Liver (tissue), 9 donors: Measurements from ENCODE around the gene TRIM71. TPM values are rescaled to one million over a fixed set of nuclear protein-coding genes. Genes with fewer than 3 reads are reported as not detected.

Experiments
- DNase-seq: peaks from one replicate; pipeline ENCODE4 v3.0.0-alpha.2; 2017; ENCODE audit warnings: low spot score
- H3K27ac ChIP-seq, 2 donors: one replicate each; pipeline ENCODE4 v1.7.0; 2013; ENCODE audit warnings: inconsistent platforms in 2 of 2, low read length in 2 of 2, control low read depth in 1 of 2, low read depth in 1 of 2, mild to moderate bottlenecking in 1 of 2
- H3K27me3 ChIP-seq, 4 donors: one replicate each; pipeline versions ENCODE4 v1.6.1 to v1.7.0; 2013; ENCODE audit warnings: low read length in 3 of 4, inconsistent platforms in 1 of 4, mild to moderate bottlenecking in 1 of 4, moderate library complexity in 1 of 4; ENCODE audit not compliant: control insufficient read depth in 4 of 4, insufficient read depth in 4 of 4
- H3K36me3 ChIP-seq, 4 donors: one replicate each; pipeline versions ENCODE4 v1.6.1 to v1.7.0; 2013; ENCODE audit warnings: low read length in 3 of 4, mild to moderate bottlenecking in 3 of 4, low read depth in 1 of 4, moderate library complexity in 1 of 4; ENCODE audit not compliant: control insufficient read depth in 4 of 4, insufficient read depth in 3 of 4
- H3K4me1 ChIP-seq, 4 donors: one replicate each; pipeline versions ENCODE4 v1.6.1 to v1.7.0; 2013; ENCODE audit warnings: low read length in 3 of 4, mild to moderate bottlenecking in 3 of 4, moderate library complexity in 1 of 4; ENCODE audit not compliant: control insufficient read depth in 4 of 4, insufficient read depth in 4 of 4
- H3K4me3 ChIP-seq, 3 donors: one replicate each; pipeline versions ENCODE4 v1.6.1 to v1.7.0; 2013; ENCODE audit warnings: low read length in 3 of 3, control low read depth in 1 of 3, low read depth in 1 of 3, mild to moderate bottlenecking in 1 of 3
- H3K9ac ChIP-seq, 2 donors: one replicate each; pipeline ENCODE4 v1.7.0; 2013; ENCODE audit warnings: low read length in 2 of 2, mild to moderate bottlenecking in 2 of 2, moderate library complexity in 2 of 2, control low read depth in 1 of 2, low read depth in 1 of 2
- H3K9me3 ChIP-seq, 4 donors: one replicate each; pipeline versions ENCODE4 v1.6.1 to v1.7.0; 2013; ENCODE audit warnings: low read length in 3 of 4; ENCODE audit not compliant: control insufficient read depth in 4 of 4
- EGR1 ChIP-seq, 2 donors: IDR thresholded peaks; 2 replicates each; pipeline ENCODE4 v1.6.1; 2016 to 2018; ENCODE audit warnings: antibody characterized with exemption in 2 of 2, low read depth in 2 of 2
- FOXA1 ChIP-seq: IDR thresholded peaks from 2 replicates; pipeline ENCODE4 v1.6.1; 2016; ENCODE audit warnings: antibody characterized with exemption
- FOXA2 ChIP-seq: IDR thresholded peaks from 2 replicates; pipeline ENCODE4 v1.6.1; 2016; ENCODE audit warnings: antibody characterized with exemption
- GABPA ChIP-seq, 2 donors: IDR thresholded peaks in 1 of 2; conservative IDR thresholded peaks in 1 of 2; 2 replicates each; pipeline ENCODE4 v1.6.1; 2016; ENCODE audit warnings: antibody characterized with exemption in 2 of 2, mild to moderate bottlenecking in 1 of 2, moderate library complexity in 1 of 2
- HNF4A ChIP-seq, 2 donors: conservative IDR thresholded peaks; 2 replicates each; pipeline ENCODE4 v1.6.1; 2016; ENCODE audit warnings: antibody characterized with exemption in 2 of 2, mild to moderate bottlenecking in 2 of 2
- HNF4G ChIP-seq: IDR thresholded peaks from 2 replicates; pipeline ENCODE4 v1.6.1; 2016; ENCODE audit warnings: antibody characterized with exemption
- JUND ChIP-seq, 2 donors: IDR thresholded peaks; 2 replicates each; pipeline ENCODE4 v1.6.1; 2016; ENCODE audit warnings: antibody characterized with exemption in 2 of 2
- NR2F2 ChIP-seq: IDR thresholded peaks from 2 replicates; pipeline ENCODE4 v1.6.1; 2016; ENCODE audit warnings: antibody characterized with exemption
- RAD21 ChIP-seq, 2 donors: IDR thresholded peaks; 2 replicates each; pipeline ENCODE4 v1.6.1; 2016; ENCODE audit warnings: antibody characterized with exemption in 2 of 2, mild to moderate bottlenecking in 2 of 2
- REST ChIP-seq: IDR thresholded peaks from 2 replicates; pipeline ENCODE4 v1.6.1; 2016; ENCODE audit warnings: antibody characterized with exemption, mild to moderate bottlenecking
- RXRA ChIP-seq, 2 donors: IDR thresholded peaks; 2 replicates each; pipeline ENCODE4 v1.6.1; 2017 to 2018; ENCODE audit warnings: antibody characterized with exemption in 2 of 2, mild to moderate bottlenecking in 1 of 2
- SP1 ChIP-seq: IDR thresholded peaks from 2 replicates; pipeline ENCODE4 v1.6.1; 2018; ENCODE audit warnings: antibody characterized with exemption, mild to moderate bottlenecking
- TAF1 ChIP-seq: conservative IDR thresholded peaks from 2 replicates; pipeline ENCODE4 v1.6.1; 2016; ENCODE audit warnings: antibody characterized with exemption, mild to moderate bottlenecking
- YY1 ChIP-seq: IDR thresholded peaks from 2 replicates; pipeline ENCODE4 v1.6.1; 2016; ENCODE audit warnings: antibody characterized with exemption, mild to moderate bottlenecking
- WGBS: extraction: QIAGEN DNeasy Blood & Tissue Kit; methylation state at CpG from one replicate; pipeline ENCODE4 v1.1.7; 2013; 5-methylcytosine and 5-hydroxymethylcytosine counted together
- polyA plus RNA-seq, 2 donors: library from polyadenylated mRNA; stranded (reverse) in 1 of 2; unstranded in 1 of 2; fragments of 200-250 nt in 1 of 2; fragments of >200 nt in 1 of 2; fragmentation: Nextera tagmentation in 1 of 2; extraction: Ambion mirVana in 1 of 2; gene quantifications; one replicate each; pipeline versions ENCODE4 v1.2.1 to v1.2.3, GENCODE V29; 2013 to 2015
- total RNA-seq, 2 donors: library from RNA; depleted of rRNA; stranded (reverse); fragments of >200 nt; gene quantifications; one replicate each; pipeline ENCODE4 v1.2.3, GENCODE V29; 2014
- TF ChIP-seq, protein P1 (sequence below): IDR thresholded peaks from 2 replicates; pipeline ENCODE4 v1.6.1; 2016; ENCODE audit warnings: antibody characterized with exemption
- TF ChIP-seq, protein P2 (sequence below): IDR thresholded peaks from 2 replicates; pipeline ENCODE4 v1.6.1; 2016; ENCODE audit warnings: antibody characterized with exemption
- TF ChIP-seq, protein P3 (sequence below): IDR thresholded peaks from 2 replicates; pipeline ENCODE4 v1.6.1; 2016; ENCODE audit warnings: antibody characterized with exemption
- TF ChIP-seq, protein P4 (sequence below): fragments of 150-350 bp; IDR thresholded peaks from 2 replicates; pipeline ENCODE4 v1.5.1; 2017; ENCODE audit warnings: improper control_type of control experiment, low read depth, low read length; ENCODE audit not compliant: missing input control
- donor health status: healthy.
- donor health status: healthy.
- donor health status: healthy.
- donor health status: healthy.
- donor health status: healthy.

TRIM71 gene
- total and polyA plus RNA-seq, 4 donors, result under 0.01 to 9.1 TPM; not detected in 2

- Histone ChIP-seq H3K36me3 (no peaks in the 10 kb centered on the region), H3K9ac (no peak overlapping the region), H3K4me3 (no peak overlapping the region), H3K4me1 (no peaks in the 10 kb centered on the region), H3K27ac (no peak overlapping the region), H3K27me3 (no peaks in the 10 kb centered on the region), H3K9me3 (no peaks in the 10 kb centered on the region)
- DNase-seq, result no peak
- TF ChIP-seq SP1, result no peak
- TF ChIP-seq, protein P1, sequence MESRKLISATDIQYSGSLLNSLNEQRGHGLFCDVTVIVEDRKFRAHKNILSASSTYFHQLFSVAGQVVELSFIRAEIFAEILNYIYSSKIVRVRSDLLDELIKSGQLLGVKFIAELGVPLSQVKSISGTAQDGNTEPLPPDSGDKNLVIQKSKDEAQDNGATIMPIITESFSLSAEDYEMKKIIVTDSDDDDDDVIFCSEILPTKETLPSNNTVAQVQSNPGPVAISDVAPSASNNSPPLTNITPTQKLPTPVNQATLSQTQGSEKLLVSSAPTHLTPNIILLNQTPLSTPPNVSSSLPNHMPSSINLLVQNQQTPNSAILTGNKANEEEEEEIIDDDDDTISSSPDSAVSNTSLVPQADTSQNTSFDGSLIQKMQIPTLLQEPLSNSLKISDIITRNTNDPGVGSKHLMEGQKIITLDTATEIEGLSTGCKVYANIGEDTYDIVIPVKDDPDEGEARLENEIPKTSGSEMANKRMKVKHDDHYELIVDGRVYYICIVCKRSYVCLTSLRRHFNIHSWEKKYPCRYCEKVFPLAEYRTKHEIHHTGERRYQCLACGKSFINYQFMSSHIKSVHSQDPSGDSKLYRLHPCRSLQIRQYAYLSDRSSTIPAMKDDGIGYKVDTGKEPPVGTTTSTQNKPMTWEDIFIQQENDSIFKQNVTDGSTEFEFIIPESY, result no peak
- TF ChIP-seq, protein P2, sequence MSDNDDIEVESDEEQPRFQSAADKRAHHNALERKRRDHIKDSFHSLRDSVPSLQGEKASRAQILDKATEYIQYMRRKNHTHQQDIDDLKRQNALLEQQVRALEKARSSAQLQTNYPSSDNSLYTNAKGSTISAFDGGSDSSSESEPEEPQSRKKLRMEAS, result no peak
- WGBS, result 64% methylated on average over 5 of the region's 5 CpGs
These were observed 32.8 kb downstream of the TRIM71 start for GRCh38 chr3:32850636-32851035.

DNA sequence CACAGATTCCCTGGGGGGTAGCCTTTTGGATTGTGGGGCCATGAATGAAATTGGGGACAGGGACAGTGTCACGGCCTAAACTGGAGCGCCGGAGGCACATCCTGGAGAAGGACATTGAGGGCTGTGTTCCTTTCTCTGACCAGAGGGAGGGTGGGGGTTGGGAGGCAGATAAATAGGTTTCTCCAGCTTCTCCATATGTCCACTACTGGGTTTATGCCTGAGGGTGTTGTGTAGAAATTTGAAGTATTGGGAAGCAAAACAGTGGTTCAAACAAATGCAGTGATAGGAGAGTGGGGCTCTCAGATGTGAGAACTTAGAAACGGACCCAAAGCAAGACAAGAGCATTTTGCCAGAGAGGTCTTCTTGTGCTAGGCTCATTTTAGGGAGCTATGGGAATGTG lies 34.3 kb downstream of the TRIM71 start:
- no peak overlapping the region for H3K9ac ChIP-seq
- no peak overlapping the region for H3K27ac ChIP-seq
- H3K36me3 ChIP-seq, result no peaks in the 10 kb centered on the region
- DNase-seq, result no peak
- no peak overlapping the region for H3K4me3 ChIP-seq
- H3K4me1 ChIP-seq, result no peaks in the 10 kb centered on the region
- TF ChIP-seq HNF4G, result no peak
- TF ChIP-seq GABPA (IDR thresholded peaks at IDR 0.05 in 1 of 2, conservative IDR thresholded peaks at IDR 0.05 in 1 of 2), result no peak
- TF ChIP-seq, protein P1, result no peak
- TF ChIP-seq FOXA1, result no peak
- TF ChIP-seq FOXA2, result no peak
- no peak for TF ChIP-seq NR2F2
- no peak for TF ChIP-seq JUND (IDR thresholded peaks at IDR 0.05)
- no peak for TF ChIP-seq SP1
- TF ChIP-seq, protein P3, sequence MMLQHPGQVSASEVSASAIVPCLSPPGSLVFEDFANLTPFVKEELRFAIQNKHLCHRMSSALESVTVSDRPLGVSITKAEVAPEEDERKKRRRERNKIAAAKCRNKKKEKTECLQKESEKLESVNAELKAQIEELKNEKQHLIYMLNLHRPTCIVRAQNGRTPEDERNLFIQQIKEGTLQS, result no peak
- no peak for TF ChIP-seq RXRA (IDR thresholded peaks at IDR 0.05)
- TF ChIP-seq TAF1, result no peak
- TF ChIP-seq EGR1 (IDR thresholded peaks at IDR 0.05; ENCODE audit: low read depth in 2 of 2), result no peak
- TF ChIP-seq YY1, result no peak
- no peak for TF ChIP-seq RAD21 (IDR thresholded peaks at IDR 0.05)
- TF ChIP-seq, protein P2, result no peak
- no peak for TF ChIP-seq HNF4A (conservative IDR thresholded peaks at IDR 0.05)
- TF ChIP-seq REST, result no peak
- TF ChIP-seq, protein P4, sequence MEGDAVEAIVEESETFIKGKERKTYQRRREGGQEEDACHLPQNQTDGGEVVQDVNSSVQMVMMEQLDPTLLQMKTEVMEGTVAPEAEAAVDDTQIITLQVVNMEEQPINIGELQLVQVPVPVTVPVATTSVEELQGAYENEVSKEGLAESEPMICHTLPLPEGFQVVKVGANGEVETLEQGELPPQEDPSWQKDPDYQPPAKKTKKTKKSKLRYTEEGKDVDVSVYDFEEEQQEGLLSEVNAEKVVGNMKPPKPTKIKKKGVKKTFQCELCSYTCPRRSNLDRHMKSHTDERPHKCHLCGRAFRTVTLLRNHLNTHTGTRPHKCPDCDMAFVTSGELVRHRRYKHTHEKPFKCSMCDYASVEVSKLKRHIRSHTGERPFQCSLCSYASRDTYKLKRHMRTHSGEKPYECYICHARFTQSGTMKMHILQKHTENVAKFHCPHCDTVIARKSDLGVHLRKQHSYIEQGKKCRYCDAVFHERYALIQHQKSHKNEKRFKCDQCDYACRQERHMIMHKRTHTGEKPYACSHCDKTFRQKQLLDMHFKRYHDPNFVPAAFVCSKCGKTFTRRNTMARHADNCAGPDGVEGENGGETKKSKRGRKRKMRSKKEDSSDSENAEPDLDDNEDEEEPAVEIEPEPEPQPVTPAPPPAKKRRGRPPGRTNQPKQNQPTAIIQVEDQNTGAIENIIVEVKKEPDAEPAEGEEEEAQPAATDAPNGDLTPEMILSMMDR, result no peak
- H3K27me3 ChIP-seq, result no peaks in the 10 kb centered on the region
- no peaks in the 10 kb centered on the region for H3K9me3 ChIP-seq
- 87% methylated on average over 4 of the region's 4 CpGs for WGBS
